ENCODE data around the gene ZMYND8.

The ZMYND8 gene

GRCh38 chr20:47287609-47288144 is 68.8 kb downstream of the ZMYND8 start:
- H3F3A ChIP-seq (ENCODE audit: insufficient read depth, low read length) = no peaks in the 10 kb centered on the region
- H3K79me2 ChIP-seq (ENCODE audit: insufficient read depth, low read length) = no peaks in the 10 kb centered on the region
- no peaks in the 10 kb centered on the region for H4K20me1 ChIP-seq (ENCODE audit: insufficient read depth, low read length)
- no peak overlapping the region for H3K4me3 ChIP-seq (ENCODE audit: low read depth, low read length, poor library complexity, severe bottlenecking)
- no peak overlapping the region for H3K9ac ChIP-seq (ENCODE audit: low read length)
- no peaks in the 10 kb centered on the region for H3K9me2 ChIP-seq (ENCODE audit: low read depth, low read length)
- H3K27me3 ChIP-seq (ENCODE audit: insufficient read depth, low read length) = no peaks in the 10 kb centered on the region
- no peaks in the 10 kb centered on the region for H3K4me1 ChIP-seq (ENCODE audit: insufficient read depth, low read length, severe bottlenecking)
- H3K4me2 ChIP-seq (ENCODE audit: low read length) = no peak overlapping the region
- no peaks in the 10 kb centered on the region for H3K9me3 ChIP-seq (ENCODE audit: low read length)
- H3K36me3 ChIP-seq (ENCODE audit: insufficient read depth, low read length) = peaks cover 95% of the 10 kb centered on the region
- TF ChIP-seq EZH2 (IDR thresholded peaks at IDR 0.05; ENCODE audit: borderline replicate concordance, low read length) (no peak), CTCF (IDR thresholded peaks at IDR 0.05; ENCODE audit: low read length) (no peak)
- H3K27ac ChIP-seq (ENCODE audit: low read depth, low read length, poor library complexity, severe bottlenecking) = no peak overlapping the region
- no peak overlapping the region for H2AFZ ChIP-seq (ENCODE audit: low read length)

GRCh38 chr20:47286681-47287080 is 69.8 kb downstream of the ZMYND8 start:
- no peaks in the 10 kb centered on the region for H4K20me1 ChIP-seq (ENCODE audit: insufficient read depth, low read length)
- no peaks in the 10 kb centered on the region for H3K79me2 ChIP-seq (ENCODE audit: insufficient read depth, low read length)
- no peaks in the 10 kb centered on the region for H3K27me3 ChIP-seq (ENCODE audit: insufficient read depth, low read length)
- no peak overlapping the region for H3K4me3 ChIP-seq (ENCODE audit: low read depth, low read length, poor library complexity, severe bottlenecking)
- no peak overlapping the region for H3K27ac ChIP-seq (ENCODE audit: low read depth, low read length, poor library complexity, severe bottlenecking)
- TF ChIP-seq CTCF (IDR thresholded peaks at IDR 0.05; ENCODE audit: low read length) = no peak
- TF ChIP-seq EZH2 (IDR thresholded peaks at IDR 0.05; ENCODE audit: borderline replicate concordance, low read length) = no peak
- no peaks in the 10 kb centered on the region for H3K4me1 ChIP-seq (ENCODE audit: insufficient read depth, low read length, severe bottlenecking)
- H3K9me3 ChIP-seq (ENCODE audit: low read length) = no peaks in the 10 kb centered on the region
- no peak overlapping the region for H2AFZ ChIP-seq (ENCODE audit: low read length)
- H3K36me3 ChIP-seq (ENCODE audit: insufficient read depth, low read length) = peaks cover 95% of the 10 kb centered on the region
- no peak overlapping the region for H3K4me2 ChIP-seq (ENCODE audit: low read length)
- H3F3A ChIP-seq (ENCODE audit: insufficient read depth, low read length) = no peaks in the 10 kb centered on the region
- no peaks in the 10 kb centered on the region for H3K9me2 ChIP-seq (ENCODE audit: low read depth, low read length)
- H3K9ac ChIP-seq (ENCODE audit: low read length) = no peak overlapping the region

GRCh38 chr20:47285189-47285588 is 71.3 kb downstream of the ZMYND8 start:
- no peaks in the 10 kb centered on the region for H3F3A ChIP-seq (ENCODE audit: insufficient read depth, low read length)
- no peaks in the 10 kb centered on the region for H3K4me1 ChIP-seq (ENCODE audit: insufficient read depth, low read length, severe bottlenecking)
- H4K20me1 ChIP-seq (ENCODE audit: insufficient read depth, low read length) = no peaks in the 10 kb centered on the region
- no peaks in the 10 kb centered on the region for H3K9me3 ChIP-seq (ENCODE audit: low read length)
- H3K27me3 ChIP-seq (ENCODE audit: insufficient read depth, low read length) = no peaks in the 10 kb centered on the region
- TF ChIP-seq CTCF (IDR thresholded peaks at IDR 0.05; ENCODE audit: low read length) (no peak), EZH2 (IDR thresholded peaks at IDR 0.05; ENCODE audit: borderline replicate concordance, low read length) (no peak)
- H3K36me3 ChIP-seq (ENCODE audit: insufficient read depth, low read length) = peaks cover 97% of the 10 kb centered on the region
- H3K4me3 ChIP-seq (ENCODE audit: low read depth, low read length, poor library complexity, severe bottlenecking) = no peak overlapping the region
- H3K9me2 ChIP-seq (ENCODE audit: low read depth, low read length) = no peaks in the 10 kb centered on the region
- no peak overlapping the region for H3K4me2 ChIP-seq (ENCODE audit: low read length)
- no peaks in the 10 kb centered on the region for H3K79me2 ChIP-seq (ENCODE audit: insufficient read depth, low read length)
- no peak overlapping the region for H2AFZ ChIP-seq (ENCODE audit: low read length)
- H3K27ac ChIP-seq (ENCODE audit: low read depth, low read length, poor library complexity, severe bottlenecking) = no peak overlapping the region
- H3K9ac ChIP-seq (ENCODE audit: low read length) = no peak overlapping the region

Data from OCI-LY1 (cell line).